GOT3 (cell line): ENCODE measurements around the gene BLVRA.
"Not testable (repeated sequence)": the region's sequence is repeated elsewhere in the genome, so short reads cannot be mapped to it uniquely, and the experiment has no call there.

ENCODE experiments used
- DNase-seq: peaks from one replicate; lab custom pipeline; 2025; ENCODE audit warnings: mixed read lengths; lab: John Stamatoyannopoulos, UW

Gene BLVRA

GRCh38 chr7:43769791-43770465 is 11.4 kb downstream of the BLVRA start:
- DNase-seq: no peak

- no peak for DNase-seq
Observed at GRCh38 chr7:43771128-43771527, 12.6 kb downstream of the BLVRA start.

DNA sequence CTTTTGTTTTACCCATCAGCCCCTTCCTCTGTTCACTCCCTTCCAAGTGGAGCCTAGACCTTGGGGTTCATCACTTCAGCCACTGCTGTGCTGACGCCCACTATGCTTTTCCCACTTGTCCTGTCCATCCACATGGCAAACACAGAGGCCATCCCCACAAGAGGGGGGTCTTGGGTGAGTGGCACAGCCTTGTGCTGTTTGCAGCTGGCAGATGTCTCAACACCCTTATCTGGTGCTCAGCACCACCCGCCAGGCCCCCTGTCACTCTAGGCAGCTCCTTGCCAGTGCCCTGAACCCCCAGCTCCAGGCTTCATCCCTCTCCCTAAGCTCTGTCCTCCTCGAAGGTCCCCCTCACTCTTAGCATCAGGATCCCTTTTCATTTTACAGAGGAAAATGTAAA is 13.1 kb downstream of the BLVRA start:
- DNase-seq: no peak

- not testable (repeated sequence) for DNase-seq
Observed at GRCh38 chr7:43773268-43773667, 14.8 kb downstream of the BLVRA start.

GRCh38 chr7:43775255-43775654 is 16.8 kb downstream of the BLVRA start:
- not testable (repeated sequence) for DNase-seq

DNA sequence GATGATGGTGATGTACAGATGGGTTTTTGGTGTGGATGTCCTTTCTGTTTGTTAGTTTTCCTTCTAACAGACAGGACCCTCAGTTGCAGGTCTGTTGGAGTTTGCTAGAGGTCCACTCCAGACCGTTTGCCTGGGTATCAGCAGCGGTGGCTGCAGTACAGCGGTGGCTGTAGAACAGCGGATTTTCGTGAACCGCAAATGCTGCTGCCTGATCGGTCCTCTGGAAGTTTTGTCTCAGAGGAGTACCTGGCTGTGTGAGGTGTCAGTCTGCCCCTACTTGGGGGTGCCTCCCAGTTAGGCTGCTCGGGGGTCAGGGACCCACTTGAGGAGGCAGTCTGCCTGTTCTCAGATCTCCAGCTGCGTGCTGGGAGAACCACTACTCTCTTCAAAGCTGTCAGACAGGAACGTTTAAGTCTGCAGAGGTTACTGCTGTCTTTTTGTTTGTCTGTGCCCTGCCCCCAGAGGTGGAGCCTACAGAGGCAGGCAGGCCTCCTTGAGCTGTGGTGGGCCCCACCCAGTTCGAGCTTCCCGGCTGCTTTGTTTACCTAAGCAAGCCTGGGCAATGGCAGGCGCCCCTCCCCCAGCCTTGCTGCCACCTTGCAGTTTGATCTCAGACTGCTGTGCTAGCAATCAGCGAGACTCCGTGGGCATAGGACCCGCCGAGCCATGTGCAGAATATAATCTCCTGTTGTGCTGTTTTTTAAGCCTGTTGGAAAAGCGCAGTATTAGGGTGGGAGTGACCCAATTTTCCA is 20.0 kb downstream of the BLVRA start:
- not testable (repeated sequence) for DNase-seq

DNA sequence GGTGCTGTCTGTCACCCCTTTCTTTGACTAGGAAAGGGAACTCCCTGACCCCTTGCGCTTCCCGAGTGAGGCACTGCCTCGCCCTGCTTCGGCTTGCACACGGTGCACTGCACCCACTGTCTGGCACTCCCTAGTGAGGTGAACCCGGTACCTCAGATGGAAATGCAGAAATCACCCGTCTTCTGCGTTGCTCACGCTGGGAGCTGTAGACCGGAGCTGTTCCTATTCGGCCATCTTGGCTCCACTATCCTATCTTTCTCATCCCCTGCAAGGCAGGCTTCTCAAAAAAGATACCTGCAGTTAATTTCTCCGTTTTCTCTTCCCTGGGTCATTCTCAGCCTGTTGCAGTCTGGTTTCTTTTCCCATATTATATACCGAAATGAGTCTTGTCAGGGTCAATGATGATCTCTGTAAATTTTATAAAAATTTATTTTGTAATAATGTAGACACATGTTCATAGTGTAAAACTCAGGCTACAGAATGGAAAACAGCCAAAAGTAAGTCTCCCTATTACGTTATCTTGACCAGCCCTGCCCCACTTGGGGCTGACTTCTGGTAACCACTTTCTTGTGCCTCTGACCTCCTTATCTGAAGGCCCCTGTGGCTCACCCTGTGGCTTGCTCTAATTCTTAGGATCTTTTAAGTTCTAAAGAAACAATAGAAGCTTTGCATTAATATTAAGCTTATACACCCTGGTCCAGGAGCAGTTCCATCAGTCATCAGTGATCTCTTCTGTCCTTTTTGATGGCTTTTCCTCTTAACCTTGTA is 20.7 kb downstream of the BLVRA start:
- DNase-seq: no peak

GRCh38 chr7:43781726-43782607 is 23.5 kb downstream of the BLVRA start:
- DNase-seq: no peak

- no peak for DNase-seq
Observed at GRCh38 chr7:43782768-43783555, 24.5 kb downstream of the BLVRA start.

DNA sequence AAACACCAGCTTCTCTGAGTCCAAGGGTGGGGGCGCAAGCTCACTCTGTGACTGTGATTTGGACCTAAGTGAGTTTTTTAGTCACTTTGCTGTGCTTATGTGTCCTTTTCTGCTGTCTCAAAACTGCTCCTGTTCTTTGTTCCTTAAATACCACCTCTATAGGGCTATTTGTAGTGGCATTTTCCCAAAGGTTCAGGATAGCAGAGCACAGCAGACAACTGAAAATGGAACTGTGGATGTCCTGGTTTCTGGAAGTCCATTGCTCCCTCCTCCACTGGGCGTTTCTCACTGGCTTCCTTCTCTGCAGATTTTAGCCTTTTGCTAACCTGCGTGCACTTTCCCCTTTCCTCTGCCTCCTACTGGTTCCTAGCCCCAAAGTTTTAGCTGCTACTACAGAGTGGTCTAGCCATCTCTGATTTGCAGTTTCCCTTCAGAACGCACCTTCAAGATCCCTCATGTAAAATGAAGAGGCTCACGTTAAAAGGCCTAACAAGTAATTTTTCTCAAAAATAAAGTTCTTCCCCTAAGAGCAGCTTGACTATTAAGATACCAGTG is 25.6 kb downstream of the BLVRA start:
- DNase-seq: no peak

DNA sequence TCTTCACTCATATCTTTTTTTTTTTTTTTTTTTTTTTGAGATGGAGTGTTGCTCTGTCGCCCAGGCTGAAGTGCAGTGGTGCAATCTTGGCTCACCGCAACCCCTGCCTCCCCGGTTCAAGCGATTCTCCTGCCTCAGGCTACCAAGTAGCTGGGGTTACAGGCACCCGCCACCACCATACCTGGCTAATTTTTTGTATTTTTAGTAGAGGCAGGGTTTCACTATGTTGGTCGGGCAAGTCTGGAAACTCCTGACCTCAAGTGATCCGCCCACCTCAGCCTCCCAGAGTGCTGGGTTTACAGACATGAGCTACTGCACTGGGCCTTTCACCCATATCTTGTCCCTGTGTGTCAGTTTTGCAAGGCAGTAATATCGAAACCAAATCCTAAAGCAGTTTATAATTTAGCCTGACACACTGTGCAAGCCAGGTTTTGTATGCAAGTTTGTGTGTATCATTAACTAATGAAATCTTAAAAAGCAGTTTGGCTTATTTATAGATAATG is 26.2 kb downstream of the BLVRA start:
- DNase-seq: not testable (repeated sequence)

- no peak for DNase-seq
Observed at GRCh38 chr7:43785420-43785819, 26.9 kb downstream of the BLVRA start.

DNA sequence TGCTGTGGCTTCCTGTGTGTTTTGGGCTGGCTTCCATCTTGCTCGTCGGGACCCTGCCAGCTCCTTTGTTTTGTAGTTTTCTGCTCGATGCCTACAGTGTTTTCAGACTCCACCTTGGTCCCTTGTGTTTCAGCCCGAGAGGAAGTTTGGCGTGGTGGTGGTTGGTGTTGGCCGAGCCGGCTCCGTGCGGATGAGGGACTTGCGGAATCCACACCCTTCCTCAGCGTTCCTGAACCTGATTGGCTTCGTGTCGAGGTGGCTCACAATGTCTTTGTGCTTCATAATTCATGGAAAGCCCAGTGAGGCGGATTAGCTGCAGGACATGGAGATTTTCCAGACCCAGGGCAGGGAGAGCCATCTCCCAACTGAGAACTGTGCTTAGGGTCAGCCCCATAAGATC is 29.3 kb downstream of the BLVRA start:
- DNase-seq: no peak

GRCh38 chr7:43790006-43790405 is 31.5 kb downstream of the BLVRA start:
- DNase-seq: no peak

DNA sequence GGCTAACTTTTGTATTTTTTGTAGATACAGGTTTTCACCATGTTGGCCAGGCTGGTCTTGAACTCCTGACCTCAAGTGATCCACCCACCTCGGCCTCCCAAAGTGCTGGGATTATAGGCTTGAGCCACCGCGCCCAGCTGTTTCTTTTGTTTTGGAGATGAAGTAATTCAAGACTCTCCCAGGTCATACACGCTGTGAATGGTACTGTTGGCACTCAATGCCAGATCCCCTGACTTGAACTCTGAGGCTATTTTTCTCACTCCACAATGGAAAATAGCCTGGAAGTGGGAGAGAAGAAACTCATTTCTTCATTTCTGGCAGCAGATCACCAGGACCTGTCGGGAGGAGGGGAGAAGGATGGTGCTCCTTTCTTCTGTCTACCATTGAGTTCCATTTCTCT is 32.4 kb downstream of the BLVRA start:
- DNase-seq: no peak

- DNase-seq: no peak
Observed at GRCh38 chr7:43791665-43792064, 33.2 kb downstream of the BLVRA start.

- no peak for DNase-seq
Observed at GRCh38 chr7:43792471-43793150, 34.1 kb downstream of the BLVRA start.

DNA sequence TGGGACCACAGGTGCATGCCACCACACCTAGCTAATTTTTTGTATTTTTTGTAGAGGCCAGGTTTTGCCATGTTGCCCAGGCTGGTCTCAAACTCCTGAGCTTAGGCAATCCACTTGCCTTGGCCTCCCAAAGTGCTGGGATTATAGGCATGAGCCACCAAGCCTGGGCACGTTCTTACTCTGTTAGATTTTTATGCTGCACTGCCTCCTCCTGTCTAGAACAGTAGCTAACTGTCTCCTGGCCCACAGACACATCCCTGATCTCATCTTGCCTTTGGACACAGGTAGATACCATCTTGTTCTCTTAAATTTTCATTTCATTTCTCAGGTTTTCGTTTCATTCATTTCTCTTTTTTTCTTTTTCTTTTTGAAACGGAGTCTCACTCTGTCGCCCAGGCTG is 41.1 kb downstream of the BLVRA start:
- no peak for DNase-seq

DNA sequence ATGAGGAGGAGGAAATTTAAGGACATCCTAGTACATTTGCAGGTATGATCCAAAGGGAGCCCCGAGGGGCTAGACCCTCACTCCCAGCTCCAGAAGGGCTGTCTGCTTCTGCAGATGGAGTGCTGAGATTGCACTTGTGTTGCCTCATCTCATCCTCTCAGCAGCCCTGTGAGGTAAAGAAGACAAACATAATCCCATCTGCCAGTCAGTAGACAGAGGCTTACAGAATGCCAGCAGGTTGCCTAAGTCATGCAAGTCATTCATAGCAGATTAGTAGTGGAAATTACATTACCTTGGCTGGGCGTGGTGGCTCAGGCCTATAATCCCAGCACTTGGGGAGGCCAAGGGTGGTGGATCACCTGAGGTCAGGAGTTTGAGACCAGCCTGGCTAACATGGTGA is 45.4 kb downstream of the BLVRA start:
- DNase-seq: no peak

- no peak for DNase-seq
Observed at GRCh38 chr7:43808410-43808809, 49.9 kb downstream of the BLVRA start.
